Esophagus (tissue), 2 donors: ENCODE measurements around the gene RABGAP1L. TPM values are rescaled to one million over a fixed set of nuclear protein-coding genes. Genes with fewer than 3 reads are reported as not detected.
"Not testable (repeated sequence)": the region's sequence is repeated elsewhere in the genome, so short reads cannot be mapped to it uniquely, and the experiment has no call there.

Source experiments
- H3K27ac ChIP-seq, 2 donors: one replicate each; pipeline ENCODE4 v1.5.1; 2013; ENCODE audit warnings: low read depth in 2 of 2, mild to moderate bottlenecking in 2 of 2, inconsistent platforms in 1 of 2, low read length in 1 of 2, moderate library complexity in 1 of 2
- H3K27me3 ChIP-seq, 2 donors: one replicate each; pipeline ENCODE4 v1.6.1; 2013; ENCODE audit warnings: low read length in 2 of 2, control low read depth in 1 of 2, mild to moderate bottlenecking in 1 of 2; ENCODE audit not compliant: insufficient read depth in 2 of 2, control insufficient read depth in 1 of 2
- H3K36me3 ChIP-seq, 2 donors: one replicate each; pipeline ENCODE4 v1.6.1; 2013; ENCODE audit warnings: low read length in 1 of 2; ENCODE audit not compliant: control insufficient read depth in 2 of 2, insufficient read depth in 2 of 2
- H3K4me1 ChIP-seq, 2 donors: one replicate each; pipeline ENCODE4 v1.6.1; 2013; ENCODE audit warnings: low read length in 1 of 2; ENCODE audit not compliant: control insufficient read depth in 2 of 2, insufficient read depth in 2 of 2
- H3K4me3 ChIP-seq, 2 donors: one replicate each; pipeline ENCODE4 v1.5.1; 2013; ENCODE audit warnings: low read length in 2 of 2, mild to moderate bottlenecking in 2 of 2, low read depth in 1 of 2, moderate library complexity in 1 of 2
- H3K9me3 ChIP-seq, 2 donors: one replicate each; pipeline ENCODE4 v1.6.1; 2013; ENCODE audit warnings: mild to moderate bottlenecking in 2 of 2, low read depth in 1 of 2, low read length in 1 of 2, moderate library complexity in 1 of 2; ENCODE audit not compliant: control insufficient read depth in 2 of 2, insufficient read depth in 1 of 2
- WGBS, 2 donors: extraction: QIAGEN DNeasy Blood & Tissue Kit; methylation state at CpG; one replicate each; pipeline ENCODE4 v1.1.7; 2013; 5-methylcytosine and 5-hydroxymethylcytosine counted together
- polyA plus RNA-seq, 2 donors: library from polyadenylated mRNA; stranded (reverse); fragments of 200-250 nt; gene quantifications; one replicate each; pipeline ENCODE4 v1.2.3, GENCODE V29; 2013
- donor health status: healthy with polysubstance abuse.
- donor health status: Bipolar disorder and iron deficiency.

The RABGAP1L gene
- polyA plus RNA-seq, 2 donors: 9.2 to 13.0 TPM

GRCh38 chr1:174451408-174451807 is 292.1 kb downstream of the RABGAP1L start:
- no peaks in the 10 kb centered on the region for H3K36me3 ChIP-seq
- H3K27me3 ChIP-seq: no peaks in the 10 kb centered on the region
- no peak overlapping the region for H3K27ac ChIP-seq
- WGBS, 2 donors: 90 to 91% methylated on average over 6 of the region's 6 CpGs
- H3K4me3 ChIP-seq: no peak overlapping the region
- H3K4me1 ChIP-seq: no peaks in the 10 kb centered on the region
- H3K9me3 ChIP-seq: no peaks in the 10 kb centered on the region

GRCh38 chr1:174465855-174466254 is 306.5 kb downstream of the RABGAP1L start:
- H3K36me3 ChIP-seq: no peaks in the 10 kb centered on the region
- H3K9me3 ChIP-seq: no peaks in the 10 kb centered on the region
- WGBS, 2 donors: 97 to 100% methylated on average over 2 of the region's 2 CpGs
- H3K27ac ChIP-seq: no peak overlapping the region
- no peaks in the 10 kb centered on the region for H3K27me3 ChIP-seq
- no peaks in the 10 kb centered on the region for H3K4me1 ChIP-seq
- no peak overlapping the region for H3K4me3 ChIP-seq

DNA sequence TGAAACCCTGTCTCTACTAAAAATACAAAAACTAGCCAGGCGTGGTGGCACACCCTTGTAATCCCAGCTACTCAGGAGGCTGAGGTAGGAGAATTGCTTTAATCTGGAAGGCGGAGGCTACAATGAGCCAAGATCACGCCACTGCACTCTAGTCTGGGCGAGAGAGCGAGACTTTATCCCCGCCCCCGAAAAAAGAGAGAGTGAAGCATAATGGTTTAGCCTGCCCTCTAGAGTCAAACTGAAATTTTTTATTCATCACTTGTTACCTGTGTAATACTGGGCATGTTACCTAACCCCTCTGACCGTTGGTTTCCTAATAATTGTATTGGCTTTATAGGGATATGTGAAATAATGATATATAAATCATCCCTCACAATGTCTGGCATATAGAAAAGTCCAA is 307.3 kb downstream of the RABGAP1L start:
- no peaks in the 10 kb centered on the region for H3K27me3 ChIP-seq
- no peaks in the 10 kb centered on the region for H3K4me1 ChIP-seq
- H3K36me3 ChIP-seq: no peaks in the 10 kb centered on the region
- no peak overlapping the region for H3K4me3 ChIP-seq
- H3K9me3 ChIP-seq: no peaks in the 10 kb centered on the region
- H3K27ac ChIP-seq: no peak overlapping the region
- WGBS, 2 donors: 97% methylated on average over 8 of the region's 8 CpGs

DNA sequence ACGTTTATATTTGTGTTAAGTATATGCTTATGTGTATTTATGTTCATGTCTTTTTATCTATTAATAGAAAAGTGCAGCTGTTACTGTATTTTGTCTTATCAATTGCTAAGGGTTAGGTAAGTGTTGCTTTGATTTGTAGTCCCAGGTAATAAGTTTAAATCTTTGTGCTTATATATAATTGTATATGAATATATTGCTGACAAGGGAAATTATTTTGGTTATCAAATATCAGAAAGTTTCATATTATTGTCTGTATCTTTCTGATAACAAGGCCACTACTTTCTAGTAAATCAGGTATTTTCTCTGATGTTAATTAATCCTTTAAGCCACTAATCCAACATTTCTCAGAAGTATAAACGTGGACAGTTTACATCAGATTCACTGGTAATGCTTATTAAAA is 309.7 kb downstream of the RABGAP1L start:
- no peak overlapping the region for H3K27ac ChIP-seq
- H3K9me3 ChIP-seq: no peaks in the 10 kb centered on the region
- H3K4me3 ChIP-seq: no peak overlapping the region
- WGBS, 2 donors: 62% methylated on average over 2 of the region's 2 CpGs
- no peaks in the 10 kb centered on the region for H3K27me3 ChIP-seq
- no peaks in the 10 kb centered on the region for H3K36me3 ChIP-seq
- no peaks in the 10 kb centered on the region for H3K4me1 ChIP-seq

DNA sequence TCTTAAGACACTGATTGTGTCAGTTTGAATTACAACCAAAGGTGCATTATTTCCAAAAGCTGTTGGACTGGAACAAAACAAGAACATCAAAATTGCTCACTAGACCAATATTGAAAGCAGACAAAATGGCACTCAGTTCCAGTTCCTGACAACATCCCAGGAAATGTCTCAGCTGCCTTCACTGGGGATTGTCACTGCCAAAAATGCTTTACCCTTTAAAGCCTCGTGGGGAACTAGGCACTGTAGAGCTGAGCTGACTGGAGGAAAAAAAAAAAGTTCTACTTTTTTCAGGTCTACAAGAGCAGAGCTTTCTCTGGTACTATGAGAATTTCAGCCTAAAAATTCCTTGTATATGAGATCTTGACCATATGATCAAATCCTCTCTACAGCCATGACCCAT is 310.4 kb downstream of the RABGAP1L start:
- 30 to 47% methylated on average over 1 of the region's 1 CpG for WGBS, 2 donors
- Histone ChIP-seq H3K9me3 (no peaks in the 10 kb centered on the region), H3K4me3 (no peak overlapping the region), H3K36me3 (no peaks in the 10 kb centered on the region), H3K27me3 (no peaks in the 10 kb centered on the region), H3K27ac (no peak overlapping the region), H3K4me1 (no peaks in the 10 kb centered on the region)

- Histone ChIP-seq H3K27ac (no peak overlapping the region), H3K4me3 (no peak overlapping the region), H3K36me3 (no peaks in the 10 kb centered on the region), H3K9me3 (no peaks in the 10 kb centered on the region), H3K27me3 (no peaks in the 10 kb centered on the region), H3K4me1 (no peaks in the 10 kb centered on the region)
- 95 to 100% methylated on average over 1 of the region's 1 CpG for WGBS, 2 donors
These were observed 320.0 kb downstream of the RABGAP1L start for GRCh38 chr1:174479281-174479680.

- Histone ChIP-seq H3K9me3 (no peaks in the 10 kb centered on the region), H3K27ac (no peak overlapping the region), H3K4me1 (no peaks in the 10 kb centered on the region), H3K36me3 (no peaks in the 10 kb centered on the region), H3K27me3 (no peaks in the 10 kb centered on the region), H3K4me3 (no peak overlapping the region)
- WGBS, 2 donors: 74 to 80% methylated on average over 1 of the region's 1 CpG
These were observed 321.0 kb downstream of the RABGAP1L start for GRCh38 chr1:174480324-174480723.

DNA sequence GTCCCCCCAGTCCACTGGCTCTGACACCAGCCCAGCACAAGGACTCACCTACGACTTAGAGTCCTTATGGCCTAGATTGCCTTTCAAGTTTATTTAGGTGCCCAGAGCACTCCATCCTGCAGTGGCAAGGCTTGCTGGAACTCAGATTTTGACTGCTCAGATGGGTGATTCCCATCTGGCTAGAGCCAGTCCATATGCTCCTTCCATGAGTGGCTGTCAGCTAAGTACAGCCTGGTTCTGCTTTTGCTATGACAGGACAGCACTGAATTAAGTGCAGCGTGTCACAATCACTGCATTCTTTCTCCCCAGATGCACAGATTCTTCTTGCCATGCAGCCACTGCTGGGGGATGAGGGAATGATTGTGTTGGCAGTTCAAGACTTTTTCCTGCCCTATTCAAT is 332.3 kb downstream of the RABGAP1L start:
- WGBS, 2 donors: 87 to 97% methylated on average over 2 of the region's 2 CpGs
- Histone ChIP-seq H3K4me1 (no peaks in the 10 kb centered on the region), H3K27ac (no peak overlapping the region), H3K9me3 (no peaks in the 10 kb centered on the region), H3K27me3 (no peaks in the 10 kb centered on the region), H3K36me3 (no peaks in the 10 kb centered on the region), H3K4me3 (no peak overlapping the region)

- H3K36me3 ChIP-seq: no peaks in the 10 kb centered on the region
- H3K4me1 ChIP-seq: no peaks in the 10 kb centered on the region
- no peaks in the 10 kb centered on the region for H3K27me3 ChIP-seq
- H3K4me3 ChIP-seq: no peak overlapping the region
- H3K9me3 ChIP-seq: no peaks in the 10 kb centered on the region
- no peak overlapping the region for H3K27ac ChIP-seq
These were observed 338.2 kb downstream of the RABGAP1L start for GRCh38 chr1:174497478-174497877.

GRCh38 chr1:174516755-174517154 is 357.4 kb downstream of the RABGAP1L start:
- not testable (repeated sequence) for H3K4me1 ChIP-seq, H3K4me3 ChIP-seq, H3K9me3 ChIP-seq, H3K27ac ChIP-seq, H3K36me3 ChIP-seq, H3K27me3 ChIP-seq
- 94 to 98% methylated on average over 6 of the region's 6 CpGs for WGBS, 2 donors
